Esophagus squamous epithelium (tissue), 4 donors: ENCODE data around the gene PKP4.

Experiments
- POLR2A ChIP-seq, 4 donors: fragments of 450-650 bp; IDR thresholded peaks; one replicate each; pipeline ENCODE4 v1.6.1; 2017; ENCODE audit warnings: antibody characterized with exemption in 4 of 4, mild to moderate bottlenecking in 4 of 4, moderate library complexity in 3 of 4
- TF ChIP-seq, protein P1 (sequence below), 6 experiments: fragments of 450-650 bp in 4 of 6; fragments of 200-600 bp in 2 of 6; sonication (generic) in 2 of 6; IDR thresholded peaks; one replicate each; pipeline ENCODE4 v1.5.1; 2016 to 2019; ENCODE audit warnings: antibody characterized with exemption in 6 of 6, mild to moderate bottlenecking in 4 of 6, moderate library complexity in 4 of 6

DNA sequence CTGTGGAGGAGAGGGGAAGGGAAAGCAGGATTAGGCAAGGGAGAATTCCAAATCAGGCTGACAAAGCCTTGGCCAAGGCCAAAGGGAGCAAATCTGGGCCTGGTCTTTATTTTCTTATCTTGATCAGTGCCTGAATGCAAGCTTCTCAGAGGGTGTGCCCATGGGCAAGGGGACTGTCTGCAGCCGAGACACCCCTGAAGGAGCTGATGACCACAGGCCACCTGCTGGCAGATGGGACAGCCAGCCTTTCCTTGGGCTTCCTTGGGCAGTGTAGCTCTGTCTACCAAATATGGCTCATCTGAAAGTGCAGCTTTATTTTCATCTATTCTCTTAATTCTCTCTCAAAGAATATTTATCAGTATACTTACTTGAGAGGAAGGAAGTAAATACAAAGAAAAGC is 117.0 kb downstream of the PKP4 start:
- TF ChIP-seq, protein P1, sequence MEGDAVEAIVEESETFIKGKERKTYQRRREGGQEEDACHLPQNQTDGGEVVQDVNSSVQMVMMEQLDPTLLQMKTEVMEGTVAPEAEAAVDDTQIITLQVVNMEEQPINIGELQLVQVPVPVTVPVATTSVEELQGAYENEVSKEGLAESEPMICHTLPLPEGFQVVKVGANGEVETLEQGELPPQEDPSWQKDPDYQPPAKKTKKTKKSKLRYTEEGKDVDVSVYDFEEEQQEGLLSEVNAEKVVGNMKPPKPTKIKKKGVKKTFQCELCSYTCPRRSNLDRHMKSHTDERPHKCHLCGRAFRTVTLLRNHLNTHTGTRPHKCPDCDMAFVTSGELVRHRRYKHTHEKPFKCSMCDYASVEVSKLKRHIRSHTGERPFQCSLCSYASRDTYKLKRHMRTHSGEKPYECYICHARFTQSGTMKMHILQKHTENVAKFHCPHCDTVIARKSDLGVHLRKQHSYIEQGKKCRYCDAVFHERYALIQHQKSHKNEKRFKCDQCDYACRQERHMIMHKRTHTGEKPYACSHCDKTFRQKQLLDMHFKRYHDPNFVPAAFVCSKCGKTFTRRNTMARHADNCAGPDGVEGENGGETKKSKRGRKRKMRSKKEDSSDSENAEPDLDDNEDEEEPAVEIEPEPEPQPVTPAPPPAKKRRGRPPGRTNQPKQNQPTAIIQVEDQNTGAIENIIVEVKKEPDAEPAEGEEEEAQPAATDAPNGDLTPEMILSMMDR (IDR thresholded peaks at IDR 0.05) = no peak
- TF ChIP-seq POLR2A (IDR thresholded peaks at IDR 0.05) = no peak
